T-helper 1 cell treated with Interleukin-12 subunit alpha and Interleukin-12 subunit beta and Interleukin-4 antibody, amounts not matched to agents 30 μg/mL and 1 μg/mL, for 36 hours (primary cell): ENCODE measurements around the gene CTDNEP1.
A peak's percentile ranks its signal among the peaks of the same experiment; 100 is the strongest.

ENCODE experiments used
- H3K27ac Mint-ChIP-seq: one replicate; pipeline ENCODE4 v1.8.0; 2021; ENCODE audit warnings: mild to moderate bottlenecking, mixed read lengths
- H3K27me3 Mint-ChIP-seq: one replicate; pipeline ENCODE4 v1.8.0; 2021; ENCODE audit warnings: low read depth, mixed read lengths
- H3K36me3 Mint-ChIP-seq: one replicate; pipeline ENCODE4 v1.8.0; 2021; ENCODE audit warnings: low read depth, mixed read lengths
- H3K4me1 Mint-ChIP-seq: one replicate; pipeline ENCODE4 v1.8.0; 2021; ENCODE audit warnings: low read depth, mixed read lengths
- H3K4me3 Mint-ChIP-seq: one replicate; pipeline ENCODE4 v1.8.0; 2021; ENCODE audit warnings: mild to moderate bottlenecking, moderate library complexity, mixed read lengths
- H3K9me3 Mint-ChIP-seq: one replicate; pipeline ENCODE4 v1.8.0; 2021; ENCODE audit warnings: mixed read lengths

Gene CTDNEP1

DNA sequence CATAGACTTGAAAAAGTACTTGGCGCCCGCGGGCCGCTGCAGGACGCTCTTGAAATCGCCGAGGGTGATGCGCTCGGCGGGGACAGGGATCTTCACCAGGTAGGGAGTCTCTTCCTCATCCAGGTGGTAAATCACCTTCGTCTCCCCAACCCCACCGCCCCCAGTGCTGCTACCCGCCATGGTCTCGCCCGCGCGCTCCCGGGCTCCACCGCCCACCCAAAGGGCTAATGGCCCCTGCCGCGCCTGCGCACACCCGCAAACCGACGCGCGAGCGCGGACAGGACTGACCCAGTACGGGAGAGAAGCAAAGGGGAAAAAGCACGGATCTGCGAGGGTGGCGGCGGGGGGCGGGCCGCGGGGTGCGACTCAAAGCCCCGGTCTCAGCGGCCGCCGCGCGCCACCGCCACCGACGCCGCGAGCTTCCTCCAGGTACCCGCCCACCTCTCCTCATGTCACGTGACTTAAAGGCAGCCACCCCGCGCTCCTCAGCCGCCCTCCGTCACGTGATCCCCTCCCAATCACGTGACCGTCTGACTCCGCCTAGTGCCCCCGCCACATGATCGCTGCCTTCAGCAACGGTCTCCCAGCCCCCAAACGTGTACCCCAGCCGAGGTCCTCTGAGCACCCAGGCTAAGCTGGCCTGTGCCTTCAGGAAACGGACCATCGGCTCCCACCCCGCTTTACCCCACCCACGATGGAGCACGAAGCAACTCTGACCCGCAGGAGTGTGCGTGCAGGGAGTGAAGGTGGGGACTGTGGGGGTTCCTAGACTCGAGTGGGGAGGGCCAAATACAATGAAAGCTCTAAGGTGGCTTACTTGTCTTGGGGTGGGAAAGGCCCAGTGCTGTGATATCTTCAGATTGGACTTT, 17.2 kb downstream of the CTDNEP1 start, which contains the start of gene DVL2:
DVL2 (minus strand) TSS at position 435 of the 869 bp plus-strand sequence; CDS start at position 180, 255 bp downstream.
- H3K9me3 Mint-ChIP-seq, result no peaks in the 10 kb centered on the region
- peak within 1 kb of the TSS; percentile 92 for H3K27ac Mint-ChIP-seq
- H3K4me1 Mint-ChIP-seq, result peaks cover 46% of the 10 kb centered on the region
- no peaks in the 10 kb centered on the region for H3K27me3 Mint-ChIP-seq
- peaks cover 32% of the 10 kb centered on the region for H3K36me3 Mint-ChIP-seq
- H3K4me3 Mint-ChIP-seq, result peak within 1 kb of the TSS; percentile 93

GRCh38 chr17:7233701-7234082, 17.8 kb downstream of the CTDNEP1 start:
- H3K36me3 Mint-ChIP-seq, result peaks cover 36% of the 10 kb centered on the region

GRCh38 chr17:7232114-7232513, 19.4 kb downstream of the CTDNEP1 start:
- H3K27me3 Mint-ChIP-seq, result no peaks in the 10 kb centered on the region
- peaks cover 46% of the 10 kb centered on the region for H3K4me1 Mint-ChIP-seq
- no peaks in the 10 kb centered on the region for H3K9me3 Mint-ChIP-seq
- peak overlapping the region; percentile 4 for H3K4me3 Mint-ChIP-seq
- H3K27ac Mint-ChIP-seq, result no peak overlapping the region
- H3K36me3 Mint-ChIP-seq, result peaks cover 36% of the 10 kb centered on the region

More at GRCh38 chr17:7233701-7234082, 17.8 kb downstream of the CTDNEP1 start:
- Mint-ChIP-seq H3K9me3 (no peaks in the 10 kb centered on the region), H3K4me1 (peaks cover 47% of the 10 kb centered on the region), H3K27me3 (no peaks in the 10 kb centered on the region), H3K27ac (peak overlapping the region; percentile 92), H3K4me3 (peak overlapping the region; percentile 93)

- H3K4me1 Mint-ChIP-seq, result peaks cover 27% of the 10 kb centered on the region
- no peak overlapping the region for H3K27ac Mint-ChIP-seq
- H3K36me3 Mint-ChIP-seq, result peaks cover 19% of the 10 kb centered on the region
Observed at GRCh38 chr17:7229504-7229903, 22.0 kb downstream of the CTDNEP1 start.

GRCh38 chr17:7228920-7229319, 22.6 kb downstream of the CTDNEP1 start:
- Mint-ChIP-seq H3K9me3 (no peaks in the 10 kb centered on the region), H3K27ac (no peak overlapping the region), H3K27me3 (no peaks in the 10 kb centered on the region), H3K36me3 (peaks cover 19% of the 10 kb centered on the region), H3K4me1 (peaks cover 25% of the 10 kb centered on the region), H3K4me3 (no peak overlapping the region)

More at GRCh38 chr17:7229504-7229903, 22.0 kb downstream of the CTDNEP1 start:
- no peaks in the 10 kb centered on the region for H3K27me3 Mint-ChIP-seq
- H3K4me3 Mint-ChIP-seq, result no peak overlapping the region
- H3K9me3 Mint-ChIP-seq, result no peaks in the 10 kb centered on the region

DNA sequence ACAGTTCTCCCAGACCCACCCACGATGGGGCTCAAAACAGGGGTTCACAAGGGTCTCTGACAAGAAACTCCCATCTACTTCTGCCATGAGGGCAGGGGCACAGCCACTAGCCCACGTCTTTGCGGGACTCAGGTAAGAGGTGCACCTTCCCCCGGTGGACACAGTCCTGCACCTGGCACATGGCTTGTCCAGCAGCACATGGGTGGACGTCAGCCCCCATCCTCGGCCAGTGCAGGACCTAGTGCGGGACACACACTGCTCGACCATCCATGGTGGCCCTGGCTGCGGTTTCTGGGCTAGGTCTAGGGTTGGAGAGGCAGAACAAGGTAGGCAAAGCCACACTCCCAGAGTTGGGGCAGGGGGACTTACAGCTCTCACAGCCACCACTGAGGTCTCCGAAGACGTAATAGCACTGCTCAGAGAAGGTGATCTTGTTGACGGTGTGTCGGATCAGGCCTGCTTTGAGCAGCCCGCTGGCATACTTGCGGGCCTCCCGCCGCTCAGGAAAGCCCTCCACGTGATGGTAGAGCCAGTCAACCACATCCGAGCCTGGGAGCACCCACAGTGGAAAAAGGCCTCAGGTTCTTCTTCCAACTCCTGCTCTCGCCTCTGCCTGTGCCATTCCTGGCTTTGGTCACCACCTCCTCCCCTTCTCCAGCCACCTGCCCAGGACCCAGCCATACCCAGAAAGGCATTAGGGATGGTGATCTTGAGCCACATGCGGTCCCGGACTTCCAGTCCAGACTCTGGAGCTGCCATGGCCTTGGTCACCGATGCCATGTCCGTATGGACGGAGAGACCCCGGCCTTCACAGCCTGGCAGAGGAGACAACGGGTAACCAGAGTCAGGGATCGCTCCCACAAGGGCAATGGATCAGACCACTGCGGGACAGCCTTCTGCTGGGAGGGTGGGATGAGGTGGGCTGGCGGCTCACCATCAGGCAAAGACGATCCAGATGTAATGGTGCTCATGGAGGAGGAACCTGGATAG, 24.5 kb downstream of the CTDNEP1 start:
- Mint-ChIP-seq H3K27ac (no peak overlapping the region), H3K27me3 (no peaks in the 10 kb centered on the region), H3K4me1 (peaks cover 12% of the 10 kb centered on the region), H3K9me3 (no peaks in the 10 kb centered on the region), H3K4me3 (no peak overlapping the region), H3K36me3 (peaks cover 24% of the 10 kb centered on the region)

DNA sequence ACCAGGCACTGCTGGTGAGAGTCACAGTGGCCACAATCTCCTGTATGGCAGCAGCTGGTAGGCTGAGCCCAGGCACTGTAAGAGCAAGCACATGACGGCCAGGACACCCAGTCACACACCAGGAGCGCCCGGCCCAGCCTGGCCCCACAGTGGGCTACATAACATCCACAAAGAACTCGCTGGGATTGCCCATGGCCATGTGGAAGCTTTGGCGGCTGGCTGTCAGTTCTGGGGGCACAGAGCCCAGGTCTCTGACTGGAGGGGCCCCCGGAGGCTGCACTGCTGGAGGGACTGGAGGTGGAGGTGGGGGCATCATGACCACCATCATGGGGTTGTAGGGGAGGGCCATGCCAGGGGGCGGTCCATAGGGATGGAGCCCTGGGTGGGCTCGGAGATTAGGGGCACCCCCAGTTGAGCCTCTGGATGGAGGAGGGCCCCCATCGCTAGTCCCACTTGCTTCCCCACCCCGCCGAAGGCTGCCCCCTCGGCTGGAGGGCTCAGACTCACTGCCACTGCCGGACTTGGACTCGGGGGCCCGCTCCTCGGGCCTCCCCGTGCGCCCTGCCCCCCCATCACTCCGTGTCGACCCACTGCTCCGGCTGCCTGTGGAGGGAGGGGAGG, 25.7 kb downstream of the CTDNEP1 start:
- H3K36me3 Mint-ChIP-seq, result peaks cover 25% of the 10 kb centered on the region
- H3K27ac Mint-ChIP-seq, result no peak overlapping the region
- H3K27me3 Mint-ChIP-seq, result no peaks in the 10 kb centered on the region
- H3K9me3 Mint-ChIP-seq, result no peaks in the 10 kb centered on the region
- peaks cover 13% of the 10 kb centered on the region for H3K4me1 Mint-ChIP-seq
- H3K4me3 Mint-ChIP-seq, result no peak overlapping the region

DNA sequence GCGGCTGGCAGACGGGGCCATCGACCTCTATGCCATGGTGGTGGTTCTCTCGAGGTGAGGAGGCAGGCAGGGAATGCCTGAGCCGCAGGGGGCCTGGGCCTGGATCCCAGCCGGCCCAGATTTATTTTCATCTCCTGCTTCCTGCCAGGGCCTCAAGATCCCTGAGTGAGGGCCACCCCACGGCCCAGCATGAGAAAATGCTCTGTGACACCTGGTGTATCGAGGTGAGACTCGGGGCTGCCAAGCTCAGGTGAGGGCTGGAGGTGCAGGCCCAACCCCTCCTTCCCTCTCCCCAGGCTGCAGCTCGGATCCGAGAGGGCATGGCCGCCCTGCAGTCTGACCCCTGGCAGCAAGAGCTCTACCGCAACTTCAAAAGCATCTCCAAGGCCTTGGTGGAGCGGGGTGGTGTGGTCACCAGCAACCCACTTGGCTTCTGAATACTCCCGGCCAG, 26.8 kb downstream of the CTDNEP1 start:
- no peak overlapping the region for H3K4me3 Mint-ChIP-seq
- peaks cover 20% of the 10 kb centered on the region for H3K4me1 Mint-ChIP-seq
- no peaks in the 10 kb centered on the region for H3K27me3 Mint-ChIP-seq
- peaks cover 26% of the 10 kb centered on the region for H3K36me3 Mint-ChIP-seq
- H3K9me3 Mint-ChIP-seq, result no peaks in the 10 kb centered on the region
- no peak overlapping the region for H3K27ac Mint-ChIP-seq

- H3K27me3 Mint-ChIP-seq, result no peaks in the 10 kb centered on the region
Observed at GRCh38 chr17:7224110-7224509, 27.4 kb downstream of the CTDNEP1 start.

GRCh38 chr17:7223375-7223774, 28.2 kb downstream of the CTDNEP1 start:
- Mint-ChIP-seq H3K36me3 (peaks cover 20% of the 10 kb centered on the region), H3K27ac (no peak overlapping the region)

More at GRCh38 chr17:7224110-7224509, 27.4 kb downstream of the CTDNEP1 start:
- no peaks in the 10 kb centered on the region for H3K9me3 Mint-ChIP-seq
- no peak overlapping the region for H3K4me3 Mint-ChIP-seq
- H3K4me1 Mint-ChIP-seq, result peaks cover 24% of the 10 kb centered on the region
- H3K27ac Mint-ChIP-seq, result no peak overlapping the region
- H3K36me3 Mint-ChIP-seq, result peaks cover 23% of the 10 kb centered on the region

DNA sequence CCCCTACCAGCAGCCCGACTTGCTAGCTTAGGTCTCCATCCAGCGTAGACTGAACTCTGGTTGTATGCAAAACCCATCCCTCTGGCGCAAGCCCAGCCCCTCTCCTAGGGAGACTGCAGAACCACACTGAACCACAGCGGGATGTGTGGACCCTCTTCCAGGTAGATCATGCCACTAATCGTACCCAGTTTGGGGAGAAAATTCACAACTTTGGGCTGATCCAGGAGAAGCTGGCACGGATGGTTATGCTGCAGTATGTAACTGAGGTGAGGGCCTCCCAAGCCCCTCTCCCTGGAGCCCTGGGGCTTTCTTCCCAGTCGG, 28.6 kb downstream of the CTDNEP1 start:
- Mint-ChIP-seq H3K9me3 (no peaks in the 10 kb centered on the region), H3K27me3 (no peaks in the 10 kb centered on the region), H3K36me3 (peaks cover 16% of the 10 kb centered on the region), H3K4me1 (peaks cover 29% of the 10 kb centered on the region), H3K4me3 (no peak overlapping the region), H3K27ac (no peak overlapping the region)

More at GRCh38 chr17:7223375-7223774, 28.2 kb downstream of the CTDNEP1 start:
- Mint-ChIP-seq H3K9me3 (no peaks in the 10 kb centered on the region), H3K4me1 (peaks cover 29% of the 10 kb centered on the region), H3K4me3 (no peak overlapping the region), H3K27me3 (no peaks in the 10 kb centered on the region)

DNA sequence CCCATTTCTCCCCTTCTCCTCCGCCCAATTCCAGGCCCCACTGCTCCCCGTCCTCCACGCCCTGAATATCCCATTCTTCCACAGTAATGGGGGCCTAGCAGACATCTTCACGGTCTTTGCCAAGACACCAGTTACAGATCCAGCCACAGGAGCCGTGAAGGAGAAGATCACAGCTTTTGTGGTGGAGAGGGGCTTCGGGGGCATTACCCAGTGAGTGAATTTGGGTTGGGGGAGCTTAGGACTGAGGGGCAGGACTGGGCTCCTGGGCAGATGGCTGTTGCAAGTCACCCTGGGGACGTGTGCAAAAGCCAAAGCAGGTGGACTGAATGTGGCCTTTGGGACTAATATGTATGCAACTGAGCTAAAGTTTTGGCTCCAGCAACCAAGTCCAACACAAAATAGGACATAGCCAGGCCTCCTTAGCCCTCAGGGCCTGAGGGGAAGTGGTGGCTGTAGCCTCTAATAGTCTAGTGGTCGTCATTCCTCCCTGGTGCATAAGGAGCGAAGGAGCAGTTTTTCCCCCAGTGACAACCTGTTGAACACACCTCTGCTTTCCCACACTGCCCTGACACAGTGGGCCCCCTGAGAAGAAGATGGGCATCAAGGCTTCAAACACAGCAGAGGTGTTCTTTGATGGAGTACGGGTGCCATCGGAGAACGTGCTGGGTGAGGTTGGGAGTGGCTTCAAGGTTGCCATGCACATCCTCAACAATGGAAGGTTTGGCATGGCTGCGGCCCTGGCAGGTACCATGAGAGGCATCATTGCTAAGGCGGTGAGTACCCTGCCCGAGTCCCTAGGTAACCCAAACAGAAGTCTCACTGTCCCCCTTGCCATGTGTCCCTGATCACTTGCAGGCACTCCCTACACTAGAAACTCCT, 29.2 kb downstream of the CTDNEP1 start:
- Mint-ChIP-seq H3K9me3 (no peaks in the 10 kb centered on the region), H3K4me3 (no peak overlapping the region), H3K27me3 (no peaks in the 10 kb centered on the region), H3K36me3 (peaks cover 15% of the 10 kb centered on the region), H3K4me1 (peaks cover 33% of the 10 kb centered on the region), H3K27ac (no peak overlapping the region)

DNA sequence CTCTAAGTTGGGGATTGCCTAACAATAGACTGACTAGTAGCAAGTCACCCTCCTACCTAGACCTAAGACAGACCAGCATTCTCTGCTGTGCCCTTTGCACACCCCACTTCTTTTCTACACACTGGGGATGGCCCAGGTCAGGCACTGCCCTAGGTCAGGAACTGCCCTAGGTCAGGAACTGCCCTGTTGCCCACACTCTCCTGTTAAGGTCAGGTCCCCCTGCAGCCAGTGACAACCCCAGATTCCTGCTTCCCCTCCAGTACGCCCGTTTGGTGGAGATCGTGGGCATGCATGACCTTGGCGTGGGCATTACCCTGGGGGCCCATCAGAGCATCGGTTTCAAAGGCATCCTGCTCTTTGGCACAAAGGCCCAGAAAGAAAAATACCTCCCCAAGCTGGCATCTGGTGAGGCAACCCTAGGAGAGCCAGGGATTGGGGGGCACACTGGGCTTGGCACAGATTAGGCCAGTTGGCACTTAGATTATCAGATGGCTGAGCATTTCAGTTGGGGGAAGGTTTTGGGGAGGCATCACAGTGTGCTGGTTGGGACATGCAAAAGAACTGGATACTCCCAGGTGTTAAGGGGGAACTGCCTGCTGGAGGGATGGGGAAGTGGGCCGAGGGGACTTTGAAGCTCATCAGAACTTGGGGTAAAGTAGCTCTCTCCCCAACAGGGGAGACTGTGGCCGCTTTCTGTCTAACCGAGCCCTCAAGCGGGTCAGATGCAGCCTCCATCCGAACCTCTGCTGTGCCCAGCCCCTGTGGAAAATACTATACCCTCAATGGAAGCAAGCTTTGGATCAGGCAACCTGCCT, 30.0 kb downstream of the CTDNEP1 start:
- Mint-ChIP-seq H3K27ac (peak overlapping the region; percentile 91), H3K4me3 (peak overlapping the region; percentile 96), H3K9me3 (no peaks in the 10 kb centered on the region), H3K36me3 (peaks cover 15% of the 10 kb centered on the region), H3K4me1 (peaks cover 37% of the 10 kb centered on the region), H3K27me3 (no peaks in the 10 kb centered on the region)
